SU-DHL-6 (cell line): Measurements from ENCODE around the gene EZH1.

Experiments
- H2AFZ ChIP-seq: fragments of 200-600 bp; sonication (generic); 2 replicates; pipeline ENCODE4 v1.6.1; 2014; ENCODE audit warnings: low read depth, mild to moderate bottlenecking, moderate library complexity, mixed read lengths, antibody characterized with exemption, low read length; ENCODE audit not compliant: severe bottlenecking
- H3F3A ChIP-seq: fragments of 200-600 bp; shearing (Covaris generic); 2 replicates; pipeline ENCODE4 v1.6.0; 2016; ENCODE audit warnings: antibody characterized with exemption, mild to moderate bottlenecking; ENCODE audit not compliant: insufficient read depth
- H3K27ac ChIP-seq: fragments of 200-600 bp; sonication (generic); 2 replicates; pipeline ENCODE4 v1.5.1; 2016; ENCODE audit warnings: low read depth, mild to moderate bottlenecking, low read length, moderate library complexity, mixed read lengths
- H3K27me3 ChIP-seq: fragments of 200-600 bp; sonication (generic), shearing (Covaris generic); 2 replicates; pipeline ENCODE4 v1.6.0; 2014; ENCODE audit warnings: mild to moderate bottlenecking, low read length
- H3K36me3 ChIP-seq: fragments of 200-600 bp; sonication (generic); 2 replicates; pipeline ENCODE4 v1.6.1; 2014; ENCODE audit warnings: mild to moderate bottlenecking, low read length, mixed read lengths
- H3K4me2 ChIP-seq: fragments of 300-600, 200-600 bp; shearing (Covaris generic), sonication (generic); 2 replicates; pipeline ENCODE4 v1.6.0; 2014; ENCODE audit warnings: low read length, low read depth, mild to moderate bottlenecking; ENCODE audit not compliant: poor library complexity, severe bottlenecking
- H3K4me3 ChIP-seq: fragments of 200-600 bp; sonication (generic); 2 replicates; pipeline ENCODE4 v1.5.1; 2014; ENCODE audit warnings: antibody characterized with exemption, low read length, mild to moderate bottlenecking, mixed read lengths; ENCODE audit not compliant: insufficient read depth, poor library complexity, severe bottlenecking
- H3K79me2 ChIP-seq: fragments of 200-600 bp; sonication (generic); 2 replicates; pipeline ENCODE4 v1.6.1; 2014; ENCODE audit warnings: mild to moderate bottlenecking, low read length, moderate library complexity; ENCODE audit not compliant: insufficient read depth
- H3K9ac ChIP-seq: fragments of 200-600 bp; sonication (generic); 2 replicates; pipeline ENCODE4 v1.7.0; 2014; ENCODE audit warnings: mild to moderate bottlenecking, low read length
- H3K9me2 ChIP-seq: fragments of 200-600 bp; sonication (generic); replicated peaks from 2 replicates; pipeline ENCODE4 v1.6.1; 2014; ENCODE audit warnings: low read length; ENCODE audit not compliant: insufficient read depth
- H3K9me3 ChIP-seq: fragments of 200-600 bp; sonication (generic); 2 replicates; pipeline ENCODE4 v1.6.1; 2014; ENCODE audit warnings: low read length, mixed read lengths; ENCODE audit not compliant: insufficient read depth
- H4K20me1 ChIP-seq: fragments of 200-600 bp; sonication (generic); 2 replicates; pipeline ENCODE4 v1.6.1; 2014; ENCODE audit warnings: low read depth, mild to moderate bottlenecking, antibody characterized with exemption, low read length, moderate library complexity, mixed read lengths
- CTCF ChIP-seq: fragments of 200-600 bp; sonication (generic); IDR thresholded peaks from one replicate; pipeline ENCODE4 v1.5.1; 2017; ENCODE audit warnings: antibody characterized with exemption, mild to moderate bottlenecking, low read length, moderate library complexity; ENCODE audit not compliant: insufficient read depth, poor library complexity, severe bottlenecking
- EZH2phosphoT487 ChIP-seq: fragments of 200-600 bp; sonication (generic), shearing (Covaris generic); conservative IDR thresholded peaks from 2 replicates; pipeline ENCODE4 v1.6.1; 2018; ENCODE audit warnings: mild to moderate bottlenecking, antibody characterized with exemption, low read length, moderate library complexity, mixed read lengths

The EZH1 gene

GRCh38 chr17:42751628-42752027 is 6.8 kb upstream of the EZH1 start:
- Histone ChIP-seq H3K9me3 (no peaks in the 10 kb centered on the region), H3K36me3 (no peaks in the 10 kb centered on the region), H3K9me2 (no peaks in the 10 kb centered on the region), H3K9ac (no peak overlapping the region), H3K27me3 (no peaks in the 10 kb centered on the region), H3K4me3 (no peak overlapping the region), H3K4me2 (no peak overlapping the region), H3K79me2 (no peaks in the 10 kb centered on the region), H4K20me1 (no peaks in the 10 kb centered on the region), H3K27ac (no peak overlapping the region), H3F3A (no peaks in the 10 kb centered on the region), H2AFZ (no peak overlapping the region)
- no peak for TF ChIP-seq CTCF
- no peak for TF ChIP-seq EZH2phosphoT487

- H3F3A ChIP-seq = no peaks in the 10 kb centered on the region
- no peaks in the 10 kb centered on the region for H3K79me2 ChIP-seq
- no peak overlapping the region for H2AFZ ChIP-seq
- H4K20me1 ChIP-seq = no peaks in the 10 kb centered on the region
- H3K36me3 ChIP-seq = no peaks in the 10 kb centered on the region
- no peak overlapping the region for H3K27ac ChIP-seq
- no peaks in the 10 kb centered on the region for H3K9me2 ChIP-seq
- TF ChIP-seq CTCF (no peak), EZH2phosphoT487 (no peak)
- no peaks in the 10 kb centered on the region for H3K9me3 ChIP-seq
- no peak overlapping the region for H3K9ac ChIP-seq
- no peaks in the 10 kb centered on the region for H3K27me3 ChIP-seq
- H3K4me3 ChIP-seq = no peak overlapping the region
- H3K4me2 ChIP-seq = no peak overlapping the region
Measured at GRCh38 chr17:42750739-42751344, 6.0 kb upstream of the EZH1 start.

- no peaks in the 10 kb centered on the region for H3K9me2 ChIP-seq
- H3K4me2 ChIP-seq = no peak overlapping the region
- H3K79me2 ChIP-seq = peaks cover 2% of the 10 kb centered on the region
- H3K36me3 ChIP-seq = no peaks in the 10 kb centered on the region
- H3K27ac ChIP-seq = no peak overlapping the region
- H3F3A ChIP-seq = no peaks in the 10 kb centered on the region
- no peaks in the 10 kb centered on the region for H4K20me1 ChIP-seq
- H3K27me3 ChIP-seq = no peaks in the 10 kb centered on the region
- H3K9me3 ChIP-seq = no peaks in the 10 kb centered on the region
- no peak overlapping the region for H2AFZ ChIP-seq
- H3K4me3 ChIP-seq = no peak overlapping the region
- no peak overlapping the region for H3K9ac ChIP-seq
- TF ChIP-seq EZH2phosphoT487 = no peak
- TF ChIP-seq CTCF = no peak
Measured at GRCh38 chr17:42748908-42749798, 4.3 kb upstream of the EZH1 start.
